Activated CD4-positive, alpha-beta T cell treated with anti-CD3 and anti-CD28 coated beads for 48 hours (primary cell): Measurements from ENCODE around the gene SLC12A8.

Experiments
- DNase-seq: peaks from one replicate; pipeline ENCODE4 v3.0.0-alpha.2; 2020

Gene SLC12A8

GRCh38 chr3:125136515-125136914 is 76.0 kb downstream of the SLC12A8 start:
- no peak for DNase-seq

- no peak for DNase-seq
Measured at GRCh38 chr3:125134952-125135351, 77.6 kb downstream of the SLC12A8 start.

- no peak for DNase-seq
Measured at GRCh38 chr3:125132815-125133214, 79.7 kb downstream of the SLC12A8 start.

- DNase-seq: no peak
Measured at GRCh38 chr3:125129512-125129997, 83.0 kb downstream of the SLC12A8 start.

- no peak for DNase-seq
Measured at GRCh38 chr3:125128861-125129501, 83.6 kb downstream of the SLC12A8 start.

- no peak for DNase-seq
Measured at GRCh38 chr3:125126323-125126722, 86.2 kb downstream of the SLC12A8 start.

- peak; percentile 69 for DNase-seq
Measured at GRCh38 chr3:125125821-125126245, 86.7 kb downstream of the SLC12A8 start.

- no peak for DNase-seq
Measured at GRCh38 chr3:125123451-125124305, 88.9 kb downstream of the SLC12A8 start.

- DNase-seq: peak; percentile 51
Measured at GRCh38 chr3:125121246-125122010, 91.1 kb downstream of the SLC12A8 start.

GRCh38 chr3:125120379-125121122 is 92.0 kb downstream of the SLC12A8 start:
- DNase-seq: no peak

GRCh38 chr3:125119752-125120378 is 92.7 kb downstream of the SLC12A8 start:
- no peak for DNase-seq

- no peak for DNase-seq
Measured at GRCh38 chr3:125118600-125118999, 93.9 kb downstream of the SLC12A8 start.

- no peak for DNase-seq
Measured at GRCh38 chr3:125117631-125118191, 94.8 kb downstream of the SLC12A8 start.

GRCh38 chr3:125116311-125117080 is 96.1 kb downstream of the SLC12A8 start:
- no peak for DNase-seq

GRCh38 chr3:125115640-125116039 is 96.9 kb downstream of the SLC12A8 start:
- DNase-seq: no peak

- DNase-seq: no peak
Measured at GRCh38 chr3:125112981-125113380, 99.6 kb downstream of the SLC12A8 start.

GRCh38 chr3:125110876-125111480 is 101.6 kb downstream of the SLC12A8 start:
- peak; percentile 27 for DNase-seq

- DNase-seq: peak; percentile 33
Measured at GRCh38 chr3:125110016-125110875, 102.3 kb downstream of the SLC12A8 start.

GRCh38 chr3:125109536-125109925 is 103.0 kb downstream of the SLC12A8 start:
- no peak for DNase-seq
